Activated CD4-positive, alpha-beta T cell treated with anti-CD3 and anti-CD28 coated beads for 48 hours (primary cell): ENCODE data around the gene PRB4.
"Not testable (repeated sequence)": the region's sequence is repeated elsewhere in the genome, so short reads cannot be mapped to it uniquely, and the experiment has no call there.

Experiments used
- DNase-seq: peaks from one replicate; pipeline ENCODE4 v3.0.0-alpha.2; 2020

Gene PRB4

DNA sequence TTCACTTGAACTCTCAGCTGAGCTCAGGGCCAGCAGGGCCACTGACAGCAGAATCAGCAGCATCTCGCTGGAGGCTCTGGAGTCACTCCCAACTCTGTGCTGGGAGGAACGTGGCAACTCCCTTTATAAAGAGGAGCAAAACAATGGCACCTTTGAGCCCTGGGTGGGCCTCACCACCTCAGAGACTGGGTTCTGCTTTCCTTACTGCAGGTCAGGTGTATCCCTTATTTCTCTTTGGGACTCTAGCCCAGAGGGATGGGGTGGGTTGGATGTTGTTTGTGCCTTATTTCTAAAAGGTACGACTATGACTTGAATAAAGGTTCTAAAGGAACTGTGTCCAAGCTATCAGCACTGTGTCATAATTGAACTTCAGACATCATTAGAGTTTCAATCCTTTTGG lies at the start of gene PRB4:
TSS of gene PRB4 (minus strand) at position 101 of the 400 bp plus-strand sequence. CDS start at position 63, 38 bp downstream.
- DNase-seq, result no peak

DNA sequence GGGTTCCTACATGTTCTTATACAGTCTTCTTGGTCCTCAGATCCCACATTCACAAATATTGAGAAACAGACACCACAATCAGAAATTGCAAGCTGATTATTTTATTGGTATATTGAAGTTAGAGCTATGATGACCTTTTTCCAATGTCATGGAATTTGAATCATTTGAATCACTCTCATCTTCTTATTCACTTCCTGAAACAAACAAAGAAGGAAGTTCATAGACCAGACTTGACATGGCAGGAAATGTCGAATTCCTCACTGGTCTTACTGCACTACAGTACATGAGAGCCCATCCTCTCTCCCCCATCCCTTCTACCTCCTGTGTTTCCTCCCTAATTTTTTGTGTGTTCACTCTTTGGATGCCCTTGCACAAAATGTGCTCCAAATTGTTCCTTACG lies 41.5 kb upstream of the PRB4 start:
- not testable (repeated sequence) for DNase-seq

DNA sequence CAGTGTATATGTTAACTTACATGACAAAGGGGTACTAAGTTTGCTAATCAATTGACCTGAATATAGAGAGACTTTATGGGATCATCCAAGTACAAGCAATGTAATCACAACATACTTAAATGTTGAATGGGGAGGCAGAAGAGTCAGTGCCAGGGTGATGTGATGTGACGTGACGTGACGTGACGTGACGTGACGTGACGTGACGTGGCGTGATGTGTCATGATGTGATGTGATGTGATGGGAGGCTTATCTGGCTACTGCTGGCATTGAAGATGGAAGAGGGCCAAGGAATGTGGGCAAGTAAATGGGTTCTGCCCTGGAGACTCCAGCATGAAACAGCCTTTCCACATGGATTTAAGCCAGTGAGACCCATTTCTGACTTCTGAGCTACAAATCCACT lies 38.2 kb upstream of the PRB4 start:
- DNase-seq, result no peak

DNA sequence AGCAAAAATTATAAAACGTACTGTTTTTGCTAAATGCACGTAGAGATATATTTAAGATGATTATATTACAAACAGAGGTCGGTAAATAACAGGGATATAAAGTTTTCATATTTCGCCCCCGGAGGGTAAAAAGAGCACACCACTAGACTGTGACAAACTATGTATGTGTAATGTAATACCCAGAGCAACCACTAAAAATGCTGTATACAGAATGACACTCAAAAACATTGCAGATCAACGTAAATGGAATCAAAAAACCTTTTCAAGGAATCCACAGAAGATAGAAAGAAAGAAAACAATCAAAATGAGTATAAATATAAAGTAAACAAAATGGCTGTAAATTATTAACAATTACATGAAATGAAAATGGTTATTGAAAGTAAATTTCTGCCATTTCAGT lies 37.6 kb upstream of the PRB4 start:
- DNase-seq, result no peak

DNA sequence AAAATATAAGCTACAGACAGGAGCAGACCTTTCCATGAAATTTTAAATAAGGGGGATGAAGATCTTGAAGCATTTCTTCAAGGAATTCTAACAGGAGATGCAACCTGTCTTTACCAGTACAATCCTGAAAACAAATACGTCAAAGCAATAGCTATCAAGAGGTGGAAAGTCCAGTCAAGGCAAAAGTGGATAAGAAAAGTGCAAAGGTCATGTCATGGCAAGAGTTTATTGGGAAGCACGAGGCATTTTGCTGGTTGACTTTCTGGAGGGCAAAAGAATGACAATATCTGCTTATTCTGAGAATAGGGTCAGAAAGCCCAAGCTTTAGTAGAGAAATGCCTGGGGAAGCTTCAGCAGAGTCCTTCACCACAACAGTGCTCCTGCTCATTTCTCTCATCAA lies 34.3 kb upstream of the PRB4 start:
- DNase-seq, result no peak

DNA sequence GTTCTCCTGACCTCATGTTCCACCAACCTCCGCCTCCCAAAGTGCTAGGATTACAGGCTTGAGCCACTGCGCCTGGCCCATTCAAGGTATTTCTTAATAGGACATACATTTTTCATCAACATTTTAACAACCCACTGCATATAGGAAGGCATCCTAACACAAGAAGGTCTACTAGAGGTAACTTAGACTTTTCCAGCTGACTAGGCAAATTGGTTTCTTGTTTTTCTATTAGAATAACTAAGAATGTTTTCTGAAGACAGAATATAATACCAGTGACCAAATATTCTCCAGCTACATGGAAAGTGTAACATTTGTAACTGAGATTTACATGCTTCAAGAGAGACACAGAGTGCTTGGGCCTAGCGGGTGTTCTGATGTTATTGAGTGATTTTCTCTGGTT lies 14.2 kb upstream of the PRB4 start:
- no peak for DNase-seq

DNA sequence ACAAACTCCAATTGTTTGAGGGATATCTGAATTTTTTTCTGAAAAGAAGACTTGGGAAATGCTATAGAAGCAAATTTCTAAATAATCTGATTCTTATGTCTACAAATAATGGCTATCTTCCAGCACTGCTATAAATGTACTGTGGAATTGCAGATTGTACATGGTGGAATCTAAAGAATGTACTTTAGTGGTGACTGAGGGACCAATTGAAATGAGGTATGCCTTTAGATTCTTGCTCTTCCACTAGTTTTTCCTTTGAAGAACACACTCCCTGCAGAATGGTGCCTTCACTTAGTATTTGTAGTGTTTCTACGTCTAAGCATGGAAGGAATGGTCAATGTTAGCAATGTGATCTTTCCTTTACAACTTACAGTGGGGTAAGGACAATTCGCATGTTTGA lies 11.7 kb upstream of the PRB4 start:
- DNase-seq, result no peak

DNA sequence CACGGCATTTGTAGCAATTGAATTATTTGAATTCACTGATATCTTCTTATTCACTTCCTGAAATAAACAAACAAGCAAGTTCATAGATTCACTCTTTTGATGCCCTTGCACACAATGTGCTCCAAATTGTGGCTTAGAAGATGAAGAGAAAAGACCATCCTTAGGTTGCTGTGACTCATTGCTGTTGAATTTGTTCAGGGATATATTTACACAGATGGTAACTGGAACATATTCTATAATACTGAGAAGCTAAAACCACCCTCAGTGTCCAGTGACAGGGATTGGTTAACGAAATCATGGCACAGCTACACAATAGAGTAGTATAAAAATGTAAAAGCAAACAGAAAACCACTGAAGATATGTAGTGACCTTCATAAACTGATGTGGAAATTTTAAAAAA lies 3.1 kb downstream of the PRB4 start:
- no peak for DNase-seq

DNA sequence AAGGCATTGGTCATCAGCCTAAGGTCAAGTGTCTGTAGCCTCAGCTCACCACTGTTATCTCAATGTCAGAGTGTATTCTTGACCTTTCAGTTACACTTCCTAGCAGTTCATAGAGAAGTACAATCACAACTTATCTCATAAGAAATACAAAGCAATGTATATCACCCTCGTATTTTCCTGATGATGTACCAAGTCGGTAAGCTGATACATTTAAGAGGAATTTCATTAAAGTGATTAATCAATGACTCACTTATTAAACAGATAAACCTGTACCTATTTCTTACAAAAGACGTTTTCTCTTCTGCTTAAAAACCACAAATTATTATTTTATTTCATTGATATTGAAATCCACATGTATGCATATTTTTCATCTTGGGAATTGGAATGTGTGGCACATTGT lies 36.8 kb downstream of the PRB4 start:
- DNase-seq, result no peak

DNA sequence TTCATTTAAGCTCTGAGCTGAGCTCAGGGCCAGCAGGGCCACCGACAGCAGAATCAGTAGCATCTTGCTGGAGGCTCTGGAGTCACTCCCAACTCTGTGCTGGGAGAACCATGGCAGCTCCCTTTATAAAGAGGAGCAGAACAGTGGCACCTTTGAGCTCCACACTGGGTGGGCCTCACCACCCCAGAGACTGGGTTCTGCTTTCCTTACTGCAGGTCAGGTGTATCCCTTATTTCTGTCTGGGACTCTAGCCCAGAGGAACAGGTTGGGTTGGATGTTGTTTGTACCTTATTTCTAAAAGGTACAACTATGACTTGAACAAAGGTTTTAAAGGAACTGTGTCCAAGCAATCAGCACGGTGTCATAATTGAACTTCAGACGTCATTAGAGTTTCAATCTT lies 40.6 kb downstream of the PRB4 start, which contains the start of gene PRB3:
TSS of gene PRB3 (minus strand) at position 101 of the 400 bp plus-strand sequence. CDS start at position 63, 38 bp downstream.
- DNase-seq, result no peak

DNA sequence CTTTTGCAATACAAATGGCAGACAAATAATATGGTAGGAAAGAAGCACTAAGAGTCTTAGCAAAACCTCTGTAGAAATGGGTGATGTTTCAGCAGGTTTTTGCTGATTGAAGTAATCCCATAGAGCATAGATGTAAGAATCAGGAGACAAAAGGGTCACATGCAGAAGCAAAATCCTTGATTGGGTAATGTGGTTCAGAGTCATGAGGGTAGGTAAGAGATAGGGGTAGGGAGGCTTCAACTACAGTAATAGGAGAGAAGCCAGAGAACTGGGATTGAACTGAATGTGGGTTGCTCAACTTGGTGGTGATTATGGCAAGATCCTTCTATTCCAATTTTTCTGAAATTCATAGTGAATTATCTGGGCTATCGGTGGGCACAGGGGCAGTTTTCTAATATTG lies 45.7 kb downstream of the PRB4 start:
- no peak for DNase-seq
